Measurements from ENCODE around the gene PADI6.

PADI6 gene

DNA sequence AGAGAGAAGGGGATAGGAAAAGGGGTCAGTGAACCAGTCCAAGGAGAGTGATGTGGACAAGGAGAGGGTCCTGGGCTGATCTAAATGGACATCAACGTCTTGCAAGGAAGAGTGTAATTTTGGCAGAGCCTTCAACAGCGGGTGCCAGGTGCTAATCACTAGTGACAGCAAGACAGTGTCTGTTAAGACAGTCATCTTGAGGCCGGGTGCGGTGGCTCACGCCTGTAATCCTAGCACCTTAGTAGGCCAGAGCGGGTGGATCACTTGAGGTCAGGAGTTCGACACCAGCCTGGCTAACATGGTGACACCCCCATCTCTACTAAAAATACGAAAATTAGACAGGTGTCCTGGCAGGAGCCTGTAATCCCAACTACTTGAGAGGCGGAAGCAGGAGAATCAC is 12.2 kb upstream of the PADI6 start:
- Histone ChIP-seq H3K9me3 (ENCODE audit: insufficient read depth, low read length) (no peaks in the 10 kb centered on the region), H3K27ac (ENCODE audit: low read depth, low read length) (no peak overlapping the region), H4K20me1 (ENCODE audit: low read depth, low read length) (no peaks in the 10 kb centered on the region), H3F3A (ENCODE audit: insufficient read depth) (no peaks in the 10 kb centered on the region), H3K9ac (ENCODE audit: low read length) (no peak overlapping the region), H2AFZ (ENCODE audit: low read depth, low read length, severe bottlenecking) (no peak overlapping the region), H3K9me2 (replicated peaks; ENCODE audit: insufficient read depth, low read length) (no peaks in the 10 kb centered on the region), H3K79me2 (ENCODE audit: insufficient read depth, low read length) (no peaks in the 10 kb centered on the region), H3K4me2 (ENCODE audit: low read depth, low read length, poor library complexity, severe bottlenecking) (no peak overlapping the region), H3K36me3 (ENCODE audit: low read length) (no peaks in the 10 kb centered on the region; the same call in 1 of the 2 replicates), H3K27me3 (ENCODE audit: low read length) (no peaks in the 10 kb centered on the region), H3K4me3 (ENCODE audit: insufficient read depth, low read length, poor library complexity, severe bottlenecking) (no peak overlapping the region)
- no peak for TF ChIP-seq EZH2phosphoT487 (conservative IDR thresholded peaks at IDR 0.05; ENCODE audit: low read length)
- TF ChIP-seq, protein P1, sequence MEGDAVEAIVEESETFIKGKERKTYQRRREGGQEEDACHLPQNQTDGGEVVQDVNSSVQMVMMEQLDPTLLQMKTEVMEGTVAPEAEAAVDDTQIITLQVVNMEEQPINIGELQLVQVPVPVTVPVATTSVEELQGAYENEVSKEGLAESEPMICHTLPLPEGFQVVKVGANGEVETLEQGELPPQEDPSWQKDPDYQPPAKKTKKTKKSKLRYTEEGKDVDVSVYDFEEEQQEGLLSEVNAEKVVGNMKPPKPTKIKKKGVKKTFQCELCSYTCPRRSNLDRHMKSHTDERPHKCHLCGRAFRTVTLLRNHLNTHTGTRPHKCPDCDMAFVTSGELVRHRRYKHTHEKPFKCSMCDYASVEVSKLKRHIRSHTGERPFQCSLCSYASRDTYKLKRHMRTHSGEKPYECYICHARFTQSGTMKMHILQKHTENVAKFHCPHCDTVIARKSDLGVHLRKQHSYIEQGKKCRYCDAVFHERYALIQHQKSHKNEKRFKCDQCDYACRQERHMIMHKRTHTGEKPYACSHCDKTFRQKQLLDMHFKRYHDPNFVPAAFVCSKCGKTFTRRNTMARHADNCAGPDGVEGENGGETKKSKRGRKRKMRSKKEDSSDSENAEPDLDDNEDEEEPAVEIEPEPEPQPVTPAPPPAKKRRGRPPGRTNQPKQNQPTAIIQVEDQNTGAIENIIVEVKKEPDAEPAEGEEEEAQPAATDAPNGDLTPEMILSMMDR (IDR thresholded peaks at IDR 0.05; ENCODE audit: insufficient read depth, low read length, poor library complexity, severe bottlenecking): no peak

GRCh38 chr1:17360272-17360956 is 11.6 kb upstream of the PADI6 start:
- Histone ChIP-seq H3K9me2 (replicated peaks; ENCODE audit: insufficient read depth, low read length) (no peaks in the 10 kb centered on the region), H3K27me3 (ENCODE audit: low read length) (no peaks in the 10 kb centered on the region), H3K36me3 (ENCODE audit: low read length) (no peaks in the 10 kb centered on the region; the same call in 1 of the 2 replicates), H3F3A (ENCODE audit: insufficient read depth) (no peaks in the 10 kb centered on the region), H3K4me2 (ENCODE audit: low read depth, low read length, poor library complexity, severe bottlenecking) (no peak overlapping the region), H3K4me3 (ENCODE audit: insufficient read depth, low read length, poor library complexity, severe bottlenecking) (no peak overlapping the region), H3K27ac (ENCODE audit: low read depth, low read length) (no peak overlapping the region), H4K20me1 (ENCODE audit: low read depth, low read length) (no peaks in the 10 kb centered on the region), H3K9me3 (ENCODE audit: insufficient read depth, low read length) (no peaks in the 10 kb centered on the region), H3K79me2 (ENCODE audit: insufficient read depth, low read length) (no peaks in the 10 kb centered on the region), H2AFZ (ENCODE audit: low read depth, low read length, severe bottlenecking) (no peak overlapping the region), H3K9ac (ENCODE audit: low read length) (no peak overlapping the region)
- no peak for TF ChIP-seq EZH2phosphoT487 (conservative IDR thresholded peaks at IDR 0.05; ENCODE audit: low read length)
- TF ChIP-seq, protein P1 (IDR thresholded peaks at IDR 0.05; ENCODE audit: insufficient read depth, low read length, poor library complexity, severe bottlenecking): no peak

GRCh38 chr1:17361687-17362086 is 10.3 kb upstream of the PADI6 start:
- H3K4me3 ChIP-seq (ENCODE audit: insufficient read depth, low read length, poor library complexity, severe bottlenecking): no peak overlapping the region
- no peaks in the 10 kb centered on the region for H3K27me3 ChIP-seq (ENCODE audit: low read length)
- H3K79me2 ChIP-seq (ENCODE audit: insufficient read depth, low read length): no peaks in the 10 kb centered on the region
- no peaks in the 10 kb centered on the region for H3F3A ChIP-seq (ENCODE audit: insufficient read depth)
- H3K9me3 ChIP-seq (ENCODE audit: insufficient read depth, low read length): no peaks in the 10 kb centered on the region
- H4K20me1 ChIP-seq (ENCODE audit: low read depth, low read length): no peaks in the 10 kb centered on the region
- no peak overlapping the region for H3K27ac ChIP-seq (ENCODE audit: low read depth, low read length)
- H3K36me3 ChIP-seq (ENCODE audit: low read length): no peaks in the 10 kb centered on the region; the same call in 1 of the 2 replicates
- no peak overlapping the region for H3K4me2 ChIP-seq (ENCODE audit: low read depth, low read length, poor library complexity, severe bottlenecking)
- TF ChIP-seq, protein P1 (IDR thresholded peaks at IDR 0.05; ENCODE audit: insufficient read depth, low read length, poor library complexity, severe bottlenecking): no peak
- no peak for TF ChIP-seq EZH2phosphoT487 (conservative IDR thresholded peaks at IDR 0.05; ENCODE audit: low read length)
- H2AFZ ChIP-seq (ENCODE audit: low read depth, low read length, severe bottlenecking): no peak overlapping the region
- no peak overlapping the region for H3K9ac ChIP-seq (ENCODE audit: low read length)
- no peaks in the 10 kb centered on the region for H3K9me2 ChIP-seq (replicated peaks; ENCODE audit: insufficient read depth, low read length)

Measured in SU-DHL-6 (cell line).